Measurements from ENCODE around the gene HBA1. TPM values are rescaled to one million over a fixed set of nuclear protein-coding genes. Genes with fewer than 3 reads are reported as not detected.
A peak's percentile ranks its signal among the peaks of the same experiment; 100 is the strongest.

The HBA1 gene
- total and polyA plus RNA-seq, 9 of the 15 experiments (the other 6 are each of a cell fraction or from before 2014, with no cell fraction given), result 128 to 2,388 (median 380) TPM

- no peaks in the 10 kb centered on the region for H3K79me2 ChIP-seq (ENCODE audit: control insufficient read depth, insufficient read depth, low read length)
- H3K9ac ChIP-seq (ENCODE audit: insufficient read depth in 1 of 2, low read depth in 2 of 2, low read length in 2 of 2), result peak within 1 kb of the TSS; percentile 59 to 89; a peak in 3 of 4 replicates
- DNase-seq (ENCODE audit: extremely low read depth in 1 of 4, low spot score in 3 of 4), result no peak
- H3K36me3 ChIP-seq (ENCODE audit: control insufficient read depth, insufficient read depth, low read length), result no peaks in the 10 kb centered on the region
- H3K4me3 ChIP-seq, result peak within 1 kb of the TSS; percentile 35
- H3K27ac ChIP-seq (ENCODE audit: extremely low read depth, low read depth, low read length), result peak within 1 kb of the TSS; percentile 66; the same call in 2 of the 3 replicates
- intact Hi-C loops (cut with micrococcal nuclease) (no loop called here), in situ Hi-C loops (cut with MboI) (no loop called here)
- WGBS (ENCODE audit: insufficient coverage, low coverage, missing lambda C conversion rate), result 95% methylated on average over 45 of the region's 75 CpGs
- ChIA-PET CTCF (ENCODE audit: low intra/inter-chr PET ratio) (no interaction called here), POLR2A (no interaction called here)
- no peaks in the 10 kb centered on the region for H3K9me1 ChIP-seq (ENCODE audit: control insufficient read depth, insufficient read depth, low read length)
- H3K4me2 ChIP-seq (ENCODE audit: insufficient read depth, low read length), result peak within 1 kb of the TSS; percentile 70
- no TSS peak for BruUV-seq (replicated peaks)
- no peaks in the 10 kb centered on the region for H3K9me3 ChIP-seq (replicated peaks; ENCODE audit: control insufficient read depth, insufficient read depth, low read depth, low read length)
- H3K27me3 ChIP-seq (ENCODE audit: control insufficient read depth in 2 of 2, insufficient read depth in 2 of 2, low read length in 2 of 2), result no peaks in the 10 kb centered on the region
- peak within 1 kb of the TSS; percentile 74; the same call in 1 of the 2 replicates for H2AFZ ChIP-seq (ENCODE audit: low read depth, low read length)
- ATAC-seq, result no peak
- H4K20me1 ChIP-seq (replicated peaks; ENCODE audit: control insufficient read depth, insufficient read depth, low read length), result no peaks in the 10 kb centered on the region
- no peak for FAIRE-seq
- H3K4me1 ChIP-seq (replicated peaks in 1 of 2; ENCODE audit: control insufficient read depth in 2 of 2, insufficient read depth in 2 of 2, low read length in 2 of 2), result peaks cover 10 to 69% of the 10 kb centered on the region in 2 experiments; a peak in 4 of 5 replicates
- TF ChIP-seq CXXC5 (CRISPR knock-in tag; IDR thresholded peaks at IDR 0.05), result no peak
- TF ChIP-seq ZFPM2 (CRISPR knock-in tag; IDR thresholded peaks at IDR 0.05), result no peak
- no peak for TF ChIP-seq HMGN3 (IDR thresholded peaks at IDR 0.05; ENCODE audit: borderline replicate concordance, extremely low read depth, insufficient read length, low read depth, low read length)
- TF ChIP-seq ZNF347 (CRISPR knock-in tag; IDR thresholded peaks at IDR 0.05; ENCODE audit: low read depth), result no peak
- no peak for TF ChIP-seq TRIM24 (IDR thresholded peaks at IDR 0.05)
- TF ChIP-seq KAT8 (IDR thresholded peaks at IDR 0.05; ENCODE audit: low read depth), result no peak
- no peak for TF ChIP-seq GATA2 (CRISPR knock-in tag; IDR thresholded peaks at IDR 0.05)
- no peak for TF ChIP-seq ZNF699 (CRISPR knock-in tag; IDR thresholded peaks at IDR 0.05; ENCODE audit: insufficient replicate concordance)
- TF ChIP-seq ATF1 (CRISPR knock-in tag; IDR thresholded peaks at IDR 0.05), result no peak
- no peak for TF ChIP-seq ATF1 (tag; IDR thresholded peaks at IDR 0.05)
- no peak for TF ChIP-seq ADNP (tag; IDR thresholded peaks at IDR 0.05)
- no peak for TF ChIP-seq MLLT1 (IDR thresholded peaks at IDR 0.05)
- no peak for TF ChIP-seq RUNX1 (IDR thresholded peaks at IDR 0.05; ENCODE audit: low read depth)
- TF ChIP-seq POLR2A (conservative IDR thresholded peaks at IDR 0.05), result no peak
- no peak for TF ChIP-seq ZNF592 (IDR thresholded peaks at IDR 0.05)
- TF ChIP-seq ZNF263 (CRISPR knock-in tag; IDR thresholded peaks at IDR 0.05; ENCODE audit: borderline replicate concordance), result no peak
- TF ChIP-seq SRF (CRISPR knock-in tag; IDR thresholded peaks at IDR 0.05), result no peak
Observed at GRCh38 chr16:165539-166374, 10.7 kb upstream of the HBA1 start, which contains the start of gene HBM. Gene HBM, plus strand, starts transcription at chr16:165978. Its CDS starts 20 bp downstream, at chr16:165998.
